Germinal center (tissue), 1 donor: Measurements from ENCODE around the gene NKAIN2.
"Not testable (repeated sequence)": the region's sequence is repeated elsewhere in the genome, so short reads cannot be mapped to it uniquely, and the experiment has no call there.

Source experiments
- DNase-seq: peaks from one replicate; pipeline ENCODE4 v3.0.0; 2012; ENCODE audit warnings: mixed read lengths, low spot score

The NKAIN2 gene

DNA sequence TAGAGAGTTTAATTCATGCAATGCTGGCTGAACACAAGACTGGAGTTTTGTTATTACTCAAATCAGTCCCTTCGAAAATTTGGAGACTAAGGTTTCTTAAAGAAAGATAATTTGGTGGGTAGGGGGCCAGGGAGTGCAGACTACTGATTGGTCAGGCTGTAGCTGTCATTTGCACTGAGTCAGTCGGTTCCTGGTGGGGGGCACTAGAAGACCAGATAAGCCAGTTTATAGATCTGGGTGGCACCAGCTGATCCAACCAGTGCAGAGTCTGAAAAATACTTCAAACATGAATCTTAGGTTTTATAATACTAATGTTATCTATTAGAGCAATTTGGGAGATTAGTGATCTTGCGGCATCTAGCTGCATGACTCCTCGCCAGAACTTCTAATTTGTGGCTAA is 530.7 kb downstream of the NKAIN2 start:
- DNase-seq = no peak

DNA sequence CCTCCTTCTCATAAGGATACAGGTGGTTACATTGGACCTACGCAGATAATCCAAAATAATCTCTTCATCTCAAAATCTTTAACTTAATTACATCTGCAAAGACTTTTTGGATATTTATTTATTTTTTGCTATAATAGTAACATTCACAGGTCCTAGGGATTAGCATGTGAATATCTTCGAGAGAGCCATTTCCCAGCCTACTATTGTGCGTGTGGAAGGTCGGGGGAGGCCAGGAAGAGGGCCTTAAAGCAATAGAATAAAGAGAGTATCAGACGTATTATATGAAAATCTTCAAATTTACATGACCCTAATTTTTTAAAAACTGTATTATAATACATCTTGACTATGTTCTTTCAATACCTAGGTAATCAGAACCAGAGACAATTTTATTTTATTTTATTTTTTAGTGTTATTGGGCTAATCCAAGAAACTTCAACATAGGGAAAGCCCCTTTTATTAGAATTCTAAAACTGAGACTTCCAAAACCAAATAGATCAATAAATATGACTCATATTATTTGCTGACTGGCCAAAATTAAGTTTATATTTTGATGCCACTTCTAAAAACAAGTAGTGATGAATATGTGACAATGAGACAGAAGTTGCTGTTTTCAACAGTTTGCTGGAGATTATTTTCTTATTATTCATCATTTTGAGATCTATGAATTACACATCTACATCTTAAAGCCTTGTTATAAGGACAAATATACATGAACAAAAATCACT is 536.1 kb downstream of the NKAIN2 start:
- no peak for DNase-seq

DNA sequence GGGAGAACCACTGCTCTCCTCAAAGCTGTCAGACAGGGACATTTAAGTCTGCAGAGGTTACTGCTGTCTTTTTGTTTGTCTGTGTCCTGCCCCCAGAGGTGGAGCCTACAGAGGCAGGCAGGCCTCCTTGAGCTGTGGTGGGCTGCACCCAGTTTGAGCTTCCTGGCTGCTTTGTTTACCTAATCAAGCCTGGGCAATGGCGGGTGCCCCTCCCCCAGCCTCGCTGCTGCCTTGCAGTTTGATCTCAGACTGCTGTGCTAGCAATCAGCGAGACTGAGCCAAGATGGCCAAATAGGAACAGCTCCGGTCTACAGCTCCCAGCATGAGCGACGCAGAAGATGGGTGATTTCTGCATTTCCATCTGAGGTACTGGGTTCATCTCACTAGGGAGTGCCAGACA is 544.7 kb downstream of the NKAIN2 start:
- DNase-seq = not testable (repeated sequence)

DNA sequence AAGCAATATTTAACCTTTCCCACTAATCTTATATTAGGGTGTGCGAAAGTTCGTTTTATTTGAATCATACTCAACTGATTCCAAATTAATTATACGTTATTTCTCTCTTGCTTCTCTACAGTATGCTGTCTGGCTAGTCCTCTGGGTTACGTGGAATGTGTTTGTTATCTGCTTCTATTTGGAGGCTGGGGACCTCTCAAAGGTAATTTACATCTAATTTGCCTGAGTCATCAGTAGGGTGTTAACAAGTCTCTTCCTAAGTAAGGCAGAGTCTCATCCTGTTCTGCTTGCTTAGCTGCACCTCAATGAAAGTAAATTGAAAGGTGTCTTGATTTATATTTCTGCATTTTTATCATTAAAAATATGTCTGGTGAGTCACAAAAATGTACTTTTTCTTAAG is 551.5 kb downstream of the NKAIN2 start:
- DNase-seq = no peak

DNA sequence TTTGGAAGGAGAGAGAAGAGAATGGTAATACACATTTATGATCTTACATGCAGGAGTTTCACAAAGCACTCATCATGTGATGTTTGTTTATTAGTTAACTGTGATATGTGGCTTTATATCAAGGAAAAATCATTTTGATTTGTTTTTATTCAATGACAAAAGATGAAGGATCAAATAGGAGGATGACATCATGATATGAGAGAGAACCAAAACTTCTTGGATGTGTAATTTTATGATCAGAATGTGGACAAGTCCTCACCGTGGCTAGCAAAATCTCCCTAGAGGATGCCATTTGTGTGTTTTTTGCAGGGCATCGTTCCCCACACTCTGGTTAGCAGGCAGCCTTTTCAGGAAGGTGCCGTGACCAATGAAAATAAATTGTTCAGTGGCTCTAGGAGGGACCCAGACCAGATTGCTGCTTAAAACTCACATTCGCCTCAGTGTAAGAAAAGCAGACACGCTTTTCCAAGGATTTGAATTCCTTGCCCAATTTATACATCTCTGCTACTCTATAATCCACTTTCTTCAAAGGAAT is 552.7 kb downstream of the NKAIN2 start:
- DNase-seq = no peak

DNA sequence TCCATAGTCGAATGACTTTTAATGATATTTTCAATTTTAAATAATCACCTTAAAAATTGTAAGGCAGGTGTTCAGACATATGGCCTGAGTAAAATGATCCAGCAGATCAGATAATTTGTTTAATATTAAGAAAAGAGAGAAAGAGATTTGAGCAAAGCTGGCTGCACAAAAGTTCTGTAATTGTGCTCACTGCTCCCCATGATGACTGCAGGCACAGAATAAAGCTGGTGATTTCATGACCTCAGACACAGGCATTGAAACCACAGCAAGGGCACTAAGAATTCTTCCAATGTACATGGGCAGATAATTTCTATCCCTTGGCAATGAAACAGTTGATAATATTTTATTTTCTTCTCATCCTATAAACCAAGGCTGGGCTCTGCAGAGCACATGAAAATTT is 553.1 kb downstream of the NKAIN2 start:
- DNase-seq = no peak

DNA sequence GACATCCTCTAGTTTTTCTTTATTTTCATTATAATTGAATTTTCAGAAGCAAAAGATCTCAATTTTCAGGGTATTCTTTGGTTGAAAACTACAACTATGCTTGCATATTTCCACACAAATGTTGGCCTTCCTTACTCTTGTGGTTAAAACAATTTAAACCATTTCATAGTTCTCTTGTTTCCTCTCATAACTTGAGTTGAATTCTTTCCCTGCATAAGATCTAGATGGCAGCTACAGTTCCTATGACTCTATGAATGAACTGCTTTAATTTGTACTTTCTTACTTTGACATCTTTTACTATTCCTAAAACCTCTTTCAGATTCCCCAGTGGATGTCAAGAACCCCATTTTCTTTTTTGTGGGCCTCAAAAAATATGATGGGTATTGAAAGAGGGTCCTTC is 564.5 kb downstream of the NKAIN2 start:
- no peak for DNase-seq

DNA sequence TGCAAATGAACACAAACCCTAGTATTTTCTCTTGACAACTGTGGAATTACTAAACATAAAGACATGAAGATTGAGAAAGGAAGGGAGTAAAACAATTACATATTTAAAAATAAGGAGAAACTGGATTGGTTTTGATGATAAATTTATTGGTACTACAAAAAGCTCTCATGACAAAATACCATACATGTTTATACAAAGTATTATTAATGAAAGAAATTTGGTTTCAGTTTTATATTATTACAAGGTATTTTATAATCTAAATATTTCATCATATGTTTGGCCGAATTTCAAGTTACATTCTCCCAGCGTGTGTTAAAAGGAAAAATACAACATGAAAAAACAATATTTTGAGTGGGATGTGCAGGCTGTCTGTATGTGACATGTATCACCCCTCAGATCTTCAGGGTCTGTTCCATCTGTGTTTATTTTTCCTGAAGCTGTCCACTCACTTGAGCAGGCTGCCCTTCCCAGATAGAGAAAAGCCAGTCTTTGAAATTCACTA is 568.4 kb downstream of the NKAIN2 start:
- no peak for DNase-seq

DNA sequence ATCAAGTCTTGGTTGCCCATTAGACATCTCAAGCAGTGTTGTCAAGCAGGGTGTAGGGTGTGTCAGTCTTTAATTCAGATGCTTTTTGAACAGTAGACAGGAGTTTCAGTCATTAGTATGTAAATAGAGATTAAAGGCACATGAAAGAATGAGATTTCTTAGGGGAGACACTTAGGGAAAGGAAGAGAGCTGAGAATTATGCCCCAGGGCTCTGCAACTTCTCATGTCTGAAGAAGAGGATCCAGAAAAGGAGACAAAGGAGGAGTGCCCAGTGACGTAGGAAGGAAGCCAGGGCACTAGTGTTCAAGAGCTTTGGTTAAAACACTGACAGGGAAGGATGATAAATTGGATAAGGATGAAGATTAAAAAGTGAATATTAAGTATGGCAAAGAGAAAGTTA is 569.7 kb downstream of the NKAIN2 start:
- DNase-seq = no peak

DNA sequence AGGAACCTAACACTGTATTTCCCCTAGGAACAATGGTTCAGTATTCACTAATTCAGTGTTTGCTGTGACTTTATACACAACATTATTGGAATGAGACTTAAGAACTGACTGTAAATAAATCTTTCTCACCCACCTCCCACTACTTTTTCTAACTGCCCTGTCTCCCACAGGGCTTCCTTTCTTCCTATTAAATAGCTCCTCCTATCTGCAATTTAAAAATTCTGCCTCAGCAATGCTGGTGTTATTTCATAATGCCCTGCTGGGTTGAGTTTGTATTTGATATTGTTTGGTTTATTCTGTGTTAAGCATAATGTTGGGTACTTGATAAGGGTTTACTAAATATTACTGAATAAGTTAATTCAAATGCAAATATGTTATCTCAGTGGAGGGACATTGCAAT is 585.5 kb downstream of the NKAIN2 start:
- DNase-seq = no peak

DNA sequence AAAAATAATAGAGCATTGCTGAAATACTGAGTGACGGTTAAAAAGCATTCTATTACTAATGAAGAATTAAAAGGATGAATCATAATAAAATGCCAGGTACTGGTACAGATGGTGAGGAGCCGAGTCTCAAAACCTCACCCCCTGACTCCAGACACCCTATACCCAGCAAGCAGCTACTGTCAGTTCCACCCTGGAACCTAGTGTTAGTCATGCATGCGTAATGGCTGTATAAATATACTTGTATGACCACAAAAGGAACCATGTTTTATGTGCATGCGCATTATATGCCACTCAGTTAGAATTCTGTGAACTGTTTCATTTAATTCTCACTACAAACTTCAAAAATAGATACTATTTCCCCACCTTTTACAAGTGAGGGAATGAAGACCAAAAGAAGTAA is 589.9 kb downstream of the NKAIN2 start:
- DNase-seq = no peak

DNA sequence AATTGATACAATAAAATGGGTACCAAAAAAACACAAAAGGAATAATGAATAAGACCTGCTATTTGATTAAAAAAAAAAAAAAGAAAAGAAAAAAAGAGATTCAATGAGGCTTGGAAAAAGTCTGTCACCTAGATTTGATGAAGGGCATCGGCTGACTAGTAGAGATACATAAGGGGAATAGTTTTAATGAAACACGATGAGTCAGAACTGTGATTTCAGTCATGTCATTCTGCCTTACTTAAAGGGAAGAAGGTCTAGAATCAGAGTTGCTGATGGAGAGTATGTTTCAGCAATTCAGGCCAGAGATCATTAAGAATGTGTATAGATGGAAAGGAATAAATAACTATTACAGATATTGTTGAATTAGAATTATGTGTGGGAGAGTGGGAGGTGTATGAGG is 592.7 kb downstream of the NKAIN2 start:
- DNase-seq = no peak

DNA sequence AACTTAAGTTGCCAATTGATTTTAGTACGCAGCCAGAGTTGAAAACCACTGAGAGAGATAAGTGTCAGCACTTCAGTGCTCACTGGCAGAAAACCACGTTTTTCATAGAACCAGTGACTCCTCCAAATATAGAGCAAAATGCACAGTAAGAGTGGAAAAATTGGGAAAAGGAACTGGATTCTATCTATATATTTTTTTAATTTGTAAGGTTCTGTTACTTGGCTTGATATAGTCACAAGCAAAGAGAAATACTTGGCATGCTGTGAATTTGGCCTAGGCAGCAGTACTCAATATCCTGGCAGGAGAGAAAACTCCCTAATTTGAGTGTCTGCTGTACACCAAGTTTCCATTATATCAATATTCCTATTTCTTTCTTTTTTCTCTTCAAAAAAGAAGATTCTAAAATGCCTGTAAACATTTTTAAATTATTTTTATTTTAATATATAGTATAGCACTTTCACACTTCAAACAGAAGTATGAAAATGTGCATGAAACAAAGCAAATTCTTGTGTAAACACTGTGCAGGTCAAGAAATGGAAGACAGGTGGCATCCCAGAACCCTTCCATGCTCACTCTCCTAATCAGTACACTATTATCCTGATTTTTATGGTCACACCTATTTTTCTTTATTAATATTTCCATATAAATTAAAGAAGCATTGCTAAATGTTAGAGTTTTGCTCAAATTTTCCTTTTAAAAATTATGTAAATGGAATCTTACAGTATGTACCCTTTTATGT is 596.8 kb downstream of the NKAIN2 start:
- DNase-seq = no peak

DNA sequence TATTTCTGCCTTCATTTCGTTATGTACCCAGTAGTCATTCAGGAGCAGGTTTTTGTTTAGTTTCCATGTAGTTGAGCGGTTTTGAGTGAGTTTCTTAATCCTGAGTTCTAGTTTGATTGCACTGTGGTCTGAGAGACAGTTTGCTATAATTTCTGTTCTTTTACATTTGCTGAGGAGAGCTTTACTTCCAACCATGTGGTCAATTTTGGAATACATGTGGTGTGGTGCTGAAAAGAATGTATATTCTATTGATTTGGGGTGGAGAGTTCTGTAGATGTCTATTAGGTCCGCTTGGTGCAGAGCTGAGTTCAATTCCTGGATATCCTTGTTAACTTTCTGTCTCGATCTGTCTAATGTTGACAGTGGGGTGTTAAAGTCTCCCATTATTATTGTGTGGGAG is 606.8 kb downstream of the NKAIN2 start:
- not testable (repeated sequence) for DNase-seq

DNA sequence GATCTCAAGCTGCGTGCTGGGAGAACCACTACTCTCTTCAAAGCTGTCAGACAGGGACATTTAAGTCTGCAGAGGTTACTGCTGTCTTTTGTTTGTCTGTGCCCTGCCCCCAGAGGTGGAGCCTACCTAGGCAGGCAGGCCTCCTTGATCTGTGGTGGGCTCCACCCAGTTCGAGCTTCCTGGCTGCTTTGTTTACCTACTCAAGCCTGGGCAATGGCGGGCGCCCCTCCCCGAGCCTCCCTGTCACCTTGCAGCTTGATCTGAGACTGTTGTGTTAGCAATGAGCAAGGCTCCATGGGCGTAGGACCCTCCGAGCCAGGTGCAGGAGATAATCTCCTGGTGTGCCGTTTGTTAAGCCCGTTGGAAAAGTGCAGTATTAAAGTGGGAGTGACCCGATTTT is 609.0 kb downstream of the NKAIN2 start:
- not testable (repeated sequence) for DNase-seq

DNA sequence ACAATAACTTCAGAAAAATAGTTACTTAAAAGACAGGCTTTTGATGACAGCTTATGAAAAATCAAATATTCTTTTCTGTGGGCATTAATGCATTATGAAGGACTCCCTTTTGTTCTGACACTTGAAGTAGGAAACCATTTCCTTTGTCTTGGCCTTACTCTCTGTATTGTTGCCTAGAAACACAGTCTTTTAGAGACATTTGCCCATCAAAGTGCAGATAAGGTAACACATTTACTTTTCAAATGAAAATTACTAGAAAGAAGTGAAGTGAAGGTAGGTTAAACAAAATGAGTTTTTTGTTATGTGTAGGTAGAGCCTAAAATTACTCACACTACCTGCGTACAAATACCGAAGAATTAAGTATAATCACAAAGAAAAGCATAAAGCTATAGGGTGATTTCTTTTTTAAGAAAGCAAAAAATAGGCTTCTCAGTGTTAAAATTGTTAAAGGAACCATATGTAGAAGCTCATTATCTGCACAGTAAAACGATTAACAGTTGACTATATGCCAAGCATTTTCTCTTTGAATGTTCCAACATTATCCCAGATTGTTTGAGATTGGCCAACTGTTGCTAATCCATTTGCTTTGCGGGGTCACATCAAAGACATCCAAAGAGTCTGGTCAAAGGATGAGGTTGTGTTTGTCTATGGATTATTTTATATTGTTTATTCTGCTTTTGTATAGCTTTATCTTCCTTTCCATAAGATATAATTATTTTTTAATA is 616.6 kb downstream of the NKAIN2 start:
- no peak for DNase-seq

DNA sequence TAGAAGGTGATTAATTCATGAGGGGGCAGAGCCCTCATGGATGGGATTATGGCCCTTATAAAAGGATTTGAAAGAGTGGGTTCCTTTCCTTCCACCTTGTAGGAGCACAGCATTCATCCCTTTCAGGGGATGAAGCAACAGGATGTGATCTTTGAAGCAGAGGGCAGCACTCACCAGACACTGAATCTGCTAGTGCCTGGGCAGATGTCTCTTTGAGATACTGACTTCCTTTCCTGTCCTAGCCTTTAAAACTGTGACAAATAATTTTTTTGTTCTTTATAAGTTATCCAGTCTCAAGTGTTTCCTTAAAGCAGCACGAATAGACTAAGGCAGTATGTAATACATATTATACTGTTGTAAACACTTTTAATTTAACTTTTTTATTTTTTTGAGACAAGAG is 620.0 kb downstream of the NKAIN2 start:
- no peak for DNase-seq

DNA sequence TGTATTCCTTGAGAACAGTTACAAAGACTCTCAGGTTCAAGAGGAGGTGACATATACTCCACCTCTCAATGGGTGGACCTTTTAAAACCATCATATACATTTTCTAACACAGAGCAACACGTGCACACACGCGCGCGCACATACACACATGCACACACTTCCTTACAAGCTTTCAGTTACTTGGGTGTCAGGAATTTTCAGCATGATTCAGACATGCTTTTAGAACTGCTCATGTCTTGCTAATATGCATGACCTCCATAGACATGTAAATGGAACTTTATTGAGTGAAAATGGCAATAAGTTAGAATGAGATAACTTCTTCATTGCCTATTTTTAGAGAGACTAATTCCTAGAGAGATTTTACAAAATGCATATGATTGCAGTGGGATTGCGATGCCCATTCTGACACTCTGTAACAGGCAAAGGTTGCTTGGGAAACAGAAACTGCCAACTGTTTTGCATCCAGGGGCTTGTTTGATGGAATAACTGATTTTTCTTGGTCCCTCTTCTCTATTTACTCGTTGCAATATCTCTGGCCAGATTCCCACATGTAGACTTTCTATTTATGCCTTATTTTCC is 627.2 kb downstream of the NKAIN2 start:
- no peak for DNase-seq

DNA sequence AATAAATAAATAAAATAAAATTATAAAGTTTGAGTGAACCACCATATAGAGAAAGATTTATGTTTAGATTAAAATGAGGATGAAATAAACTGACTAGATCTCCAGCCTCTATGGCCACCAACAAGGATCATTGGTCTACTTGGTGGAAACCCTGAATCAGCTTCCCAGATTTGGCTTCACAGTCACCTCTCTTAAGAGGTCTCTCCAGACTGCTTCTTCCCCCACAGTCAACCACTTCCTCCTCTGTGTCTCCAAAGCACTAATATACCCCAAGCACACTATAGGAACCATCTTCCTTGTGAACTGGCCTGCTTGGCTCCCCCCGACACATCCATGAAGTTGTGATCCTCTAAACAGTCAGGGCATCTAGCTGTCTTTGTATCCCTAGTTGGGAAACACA is 629.0 kb downstream of the NKAIN2 start:
- DNase-seq = no peak

DNA sequence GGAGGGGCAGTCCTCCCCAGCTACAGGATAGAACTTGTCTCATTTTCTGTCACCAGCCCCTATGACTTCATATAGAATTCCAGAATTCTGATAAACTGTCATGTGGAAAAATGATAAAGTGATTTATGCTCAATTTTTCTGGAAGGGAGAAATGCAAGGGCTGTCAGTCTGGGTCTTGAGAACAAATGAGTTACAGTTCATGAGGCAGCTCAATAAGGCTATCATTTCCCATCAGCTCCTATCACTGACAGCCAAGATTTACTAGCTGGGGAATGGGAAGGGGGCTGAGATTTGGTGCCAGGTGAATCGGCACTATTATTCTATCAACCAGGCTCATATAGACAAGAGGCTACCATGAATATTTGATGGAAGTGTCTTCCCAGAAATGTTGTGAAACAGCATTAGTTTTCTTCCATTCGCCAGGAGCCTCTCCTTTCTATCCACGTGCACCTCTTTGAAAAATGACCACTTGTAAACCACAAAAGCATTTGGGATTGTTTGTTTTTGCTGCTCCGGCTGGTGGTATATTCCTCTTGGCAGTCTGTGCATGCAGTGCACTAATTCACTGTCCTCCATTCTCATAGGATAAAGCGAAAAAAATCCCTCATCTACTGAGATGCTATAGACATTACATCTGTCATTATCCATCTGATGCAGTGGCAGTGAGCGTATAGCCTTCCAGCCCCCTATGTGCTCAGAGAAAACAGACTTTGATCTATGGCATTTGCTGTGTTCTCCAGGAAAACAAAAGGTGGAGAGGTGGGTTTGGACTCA is 629.9 kb downstream of the NKAIN2 start:
- DNase-seq = no peak

DNA sequence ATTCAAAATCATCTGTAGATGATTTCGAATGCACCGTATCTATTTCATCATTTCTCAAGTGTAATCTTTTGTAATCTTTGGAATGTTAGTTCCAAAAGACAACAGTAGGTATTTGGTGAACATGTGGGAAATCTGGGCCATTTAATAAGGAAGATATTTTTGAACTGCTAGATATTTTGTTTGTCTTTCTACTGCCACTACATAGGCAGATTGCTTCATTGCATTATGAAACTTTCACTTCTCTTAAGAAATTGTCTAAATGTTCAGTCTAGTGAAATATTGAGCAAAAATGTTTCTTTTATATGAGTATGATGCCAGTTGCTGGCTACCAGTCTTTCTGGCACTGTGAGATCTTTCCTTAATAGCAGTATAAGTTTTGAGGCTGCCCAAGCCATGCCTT is 630.8 kb downstream of the NKAIN2 start:
- DNase-seq = no peak

DNA sequence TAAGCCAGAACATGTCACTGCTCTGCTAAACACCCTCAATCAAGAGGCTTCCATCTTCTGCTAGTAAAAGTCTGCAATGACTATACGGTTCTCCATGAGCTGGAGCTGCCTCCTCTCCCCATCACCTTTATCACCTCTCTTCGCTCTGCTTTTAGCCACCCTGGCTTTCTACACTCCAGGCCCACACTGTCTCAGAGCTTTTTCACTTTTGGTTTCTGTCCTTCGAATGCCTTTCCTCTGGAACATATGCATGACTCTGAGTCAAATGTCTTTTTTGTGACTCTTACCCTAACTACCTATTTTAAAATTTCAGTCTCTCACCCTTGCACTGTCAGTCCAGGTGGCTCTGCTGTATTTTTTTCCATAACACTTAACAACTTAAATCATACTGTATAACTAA is 633.1 kb downstream of the NKAIN2 start:
- DNase-seq = no peak
